ENCODE results near the gene TAF11L10.
"Not testable (repeated sequence)": the region's sequence is repeated elsewhere in the genome, so short reads cannot be mapped to it uniquely, and the experiment has no call there.

DNA sequence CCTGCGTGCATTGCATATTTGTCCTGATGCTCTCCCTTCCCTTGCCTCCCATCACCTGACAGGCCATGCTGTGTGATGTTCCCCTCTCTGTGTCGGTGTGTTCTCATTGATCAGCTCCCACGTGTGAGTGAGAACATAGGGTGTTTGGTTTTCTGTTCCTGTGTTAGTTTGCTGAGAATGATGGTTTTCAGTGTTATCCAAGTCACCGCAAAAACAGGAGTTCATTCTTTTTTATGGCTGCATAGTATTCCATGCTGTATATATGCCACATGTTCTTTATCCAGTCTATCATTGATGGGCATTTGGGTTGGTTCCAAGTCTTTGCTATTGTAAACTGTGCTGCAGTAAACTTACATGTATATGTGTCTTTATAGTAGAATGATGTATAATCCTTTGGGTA is 9.8 kb upstream of the TAF11L10 start:
- not testable (repeated sequence) for TF ChIP-seq MAFK (IDR thresholded peaks at IDR 0.05; ENCODE audit: partially characterized antibody); CBX2 (IDR thresholded peaks at IDR 0.05; ENCODE audit: borderline replicate concordance, low read depth); CHD2 (IDR thresholded peaks at IDR 0.05; ENCODE audit: low read length, partially characterized antibody); BHLHE40 (IDR thresholded peaks at IDR 0.05; ENCODE audit: low read depth, low read length); POLR2AphosphoS2 (conservative IDR thresholded peaks at IDR 0.05; ENCODE audit: low read length)
- TF ChIP-seq, protein P1, sequence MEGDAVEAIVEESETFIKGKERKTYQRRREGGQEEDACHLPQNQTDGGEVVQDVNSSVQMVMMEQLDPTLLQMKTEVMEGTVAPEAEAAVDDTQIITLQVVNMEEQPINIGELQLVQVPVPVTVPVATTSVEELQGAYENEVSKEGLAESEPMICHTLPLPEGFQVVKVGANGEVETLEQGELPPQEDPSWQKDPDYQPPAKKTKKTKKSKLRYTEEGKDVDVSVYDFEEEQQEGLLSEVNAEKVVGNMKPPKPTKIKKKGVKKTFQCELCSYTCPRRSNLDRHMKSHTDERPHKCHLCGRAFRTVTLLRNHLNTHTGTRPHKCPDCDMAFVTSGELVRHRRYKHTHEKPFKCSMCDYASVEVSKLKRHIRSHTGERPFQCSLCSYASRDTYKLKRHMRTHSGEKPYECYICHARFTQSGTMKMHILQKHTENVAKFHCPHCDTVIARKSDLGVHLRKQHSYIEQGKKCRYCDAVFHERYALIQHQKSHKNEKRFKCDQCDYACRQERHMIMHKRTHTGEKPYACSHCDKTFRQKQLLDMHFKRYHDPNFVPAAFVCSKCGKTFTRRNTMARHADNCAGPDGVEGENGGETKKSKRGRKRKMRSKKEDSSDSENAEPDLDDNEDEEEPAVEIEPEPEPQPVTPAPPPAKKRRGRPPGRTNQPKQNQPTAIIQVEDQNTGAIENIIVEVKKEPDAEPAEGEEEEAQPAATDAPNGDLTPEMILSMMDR (IDR thresholded peaks at IDR 0.05) = not testable (repeated sequence)
- TF ChIP-seq, protein P2, sequence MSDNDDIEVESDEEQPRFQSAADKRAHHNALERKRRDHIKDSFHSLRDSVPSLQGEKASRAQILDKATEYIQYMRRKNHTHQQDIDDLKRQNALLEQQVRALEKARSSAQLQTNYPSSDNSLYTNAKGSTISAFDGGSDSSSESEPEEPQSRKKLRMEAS (IDR thresholded peaks at IDR 0.05) = not testable (repeated sequence)
- TF ChIP-seq, protein P3, sequence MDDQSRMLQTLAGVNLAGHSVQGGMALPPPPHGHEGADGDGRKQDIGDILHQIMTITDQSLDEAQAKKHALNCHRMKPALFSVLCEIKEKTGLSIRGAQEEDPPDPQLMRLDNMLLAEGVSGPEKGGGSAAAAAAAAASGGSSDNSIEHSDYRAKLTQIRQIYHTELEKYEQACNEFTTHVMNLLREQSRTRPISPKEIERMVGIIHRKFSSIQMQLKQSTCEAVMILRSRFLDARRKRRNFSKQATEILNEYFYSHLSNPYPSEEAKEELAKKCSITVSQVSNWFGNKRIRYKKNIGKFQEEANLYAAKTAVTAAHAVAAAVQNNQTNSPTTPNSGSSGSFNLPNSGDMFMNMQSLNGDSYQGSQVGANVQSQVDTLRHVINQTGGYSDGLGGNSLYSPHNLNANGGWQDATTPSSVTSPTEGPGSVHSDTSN (IDR thresholded peaks at IDR 0.05) = not testable (repeated sequence)
